ENCODE results near the gene ABHD14A. TPM values are rescaled to one million over a fixed set of nuclear protein-coding genes. Genes with fewer than 3 reads are reported as not detected.

The ABHD14A gene
- total RNA-seq, 1 experiment from 2014 or later: 3.8 TPM

DNA sequence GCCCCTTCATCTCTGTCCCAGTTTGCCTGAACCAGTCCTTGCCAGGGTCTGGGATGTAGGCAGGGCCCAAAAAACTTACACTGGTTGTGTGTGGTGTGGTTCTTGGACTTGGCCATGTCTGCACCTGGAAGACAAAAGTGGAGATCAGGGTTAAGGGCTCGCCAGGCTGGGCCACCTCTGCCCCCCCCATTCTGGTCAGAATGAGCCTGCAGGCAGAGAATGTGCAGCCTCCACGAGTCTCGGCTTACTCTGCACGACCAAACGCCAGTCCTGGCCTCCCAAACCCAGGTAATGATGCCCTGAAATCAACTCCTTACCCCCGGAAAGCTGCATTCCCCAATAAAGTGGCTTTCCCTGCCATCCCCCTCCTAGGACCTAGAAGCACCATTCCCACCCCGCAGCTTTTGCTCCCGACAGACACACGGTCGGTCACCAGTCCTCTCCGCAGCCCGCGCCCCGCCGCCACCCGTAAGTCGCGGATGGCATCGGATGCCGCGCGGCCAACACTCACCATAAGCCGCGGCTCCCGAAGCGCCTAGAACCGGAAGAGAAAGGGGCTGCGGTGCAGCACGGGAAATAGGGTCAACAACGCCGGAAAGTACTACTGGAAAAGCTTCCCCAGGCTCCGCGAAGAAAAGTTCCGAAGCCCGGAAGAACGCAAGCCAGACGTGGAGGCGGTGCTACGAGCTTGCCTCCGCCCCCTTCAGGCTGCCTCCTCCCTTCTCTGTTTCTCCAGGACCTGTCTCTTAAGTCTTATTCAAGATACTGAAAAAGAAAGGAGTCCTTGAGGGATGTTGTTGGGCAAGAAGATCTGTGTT is 20.7 kb downstream of the ABHD14A start, which contains the start of gene RPL29 (continued):
- TF ChIP-seq, protein P1, sequence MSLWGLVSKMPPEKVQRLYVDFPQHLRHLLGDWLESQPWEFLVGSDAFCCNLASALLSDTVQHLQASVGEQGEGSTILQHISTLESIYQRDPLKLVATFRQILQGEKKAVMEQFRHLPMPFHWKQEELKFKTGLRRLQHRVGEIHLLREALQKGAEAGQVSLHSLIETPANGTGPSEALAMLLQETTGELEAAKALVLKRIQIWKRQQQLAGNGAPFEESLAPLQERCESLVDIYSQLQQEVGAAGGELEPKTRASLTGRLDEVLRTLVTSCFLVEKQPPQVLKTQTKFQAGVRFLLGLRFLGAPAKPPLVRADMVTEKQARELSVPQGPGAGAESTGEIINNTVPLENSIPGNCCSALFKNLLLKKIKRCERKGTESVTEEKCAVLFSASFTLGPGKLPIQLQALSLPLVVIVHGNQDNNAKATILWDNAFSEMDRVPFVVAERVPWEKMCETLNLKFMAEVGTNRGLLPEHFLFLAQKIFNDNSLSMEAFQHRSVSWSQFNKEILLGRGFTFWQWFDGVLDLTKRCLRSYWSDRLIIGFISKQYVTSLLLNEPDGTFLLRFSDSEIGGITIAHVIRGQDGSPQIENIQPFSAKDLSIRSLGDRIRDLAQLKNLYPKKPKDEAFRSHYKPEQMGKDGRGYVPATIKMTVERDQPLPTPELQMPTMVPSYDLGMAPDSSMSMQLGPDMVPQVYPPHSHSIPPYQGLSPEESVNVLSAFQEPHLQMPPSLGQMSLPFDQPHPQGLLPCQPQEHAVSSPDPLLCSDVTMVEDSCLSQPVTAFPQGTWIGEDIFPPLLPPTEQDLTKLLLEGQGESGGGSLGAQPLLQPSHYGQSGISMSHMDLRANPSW (CRISPR knock-in tag; conservative IDR thresholded peaks at IDR 0.05; ENCODE audit: low read depth): no peak
- peak; percentile 8; the same call in 1 of the 2 replicates for TF ChIP-seq ZNF416 (CRISPR knock-in tag; IDR thresholded peaks at IDR 0.05)
- no peak for TF ChIP-seq ZNF219 (CRISPR knock-in tag; IDR thresholded peaks at IDR 0.05; ENCODE audit: borderline replicate concordance)
- peak; percentile 85; the same call in 1 of the 2 replicates for TF ChIP-seq KAT7 (CRISPR knock-in tag; IDR thresholded peaks at IDR 0.05; ENCODE audit: borderline replicate concordance)
- TF ChIP-seq, protein P2, sequence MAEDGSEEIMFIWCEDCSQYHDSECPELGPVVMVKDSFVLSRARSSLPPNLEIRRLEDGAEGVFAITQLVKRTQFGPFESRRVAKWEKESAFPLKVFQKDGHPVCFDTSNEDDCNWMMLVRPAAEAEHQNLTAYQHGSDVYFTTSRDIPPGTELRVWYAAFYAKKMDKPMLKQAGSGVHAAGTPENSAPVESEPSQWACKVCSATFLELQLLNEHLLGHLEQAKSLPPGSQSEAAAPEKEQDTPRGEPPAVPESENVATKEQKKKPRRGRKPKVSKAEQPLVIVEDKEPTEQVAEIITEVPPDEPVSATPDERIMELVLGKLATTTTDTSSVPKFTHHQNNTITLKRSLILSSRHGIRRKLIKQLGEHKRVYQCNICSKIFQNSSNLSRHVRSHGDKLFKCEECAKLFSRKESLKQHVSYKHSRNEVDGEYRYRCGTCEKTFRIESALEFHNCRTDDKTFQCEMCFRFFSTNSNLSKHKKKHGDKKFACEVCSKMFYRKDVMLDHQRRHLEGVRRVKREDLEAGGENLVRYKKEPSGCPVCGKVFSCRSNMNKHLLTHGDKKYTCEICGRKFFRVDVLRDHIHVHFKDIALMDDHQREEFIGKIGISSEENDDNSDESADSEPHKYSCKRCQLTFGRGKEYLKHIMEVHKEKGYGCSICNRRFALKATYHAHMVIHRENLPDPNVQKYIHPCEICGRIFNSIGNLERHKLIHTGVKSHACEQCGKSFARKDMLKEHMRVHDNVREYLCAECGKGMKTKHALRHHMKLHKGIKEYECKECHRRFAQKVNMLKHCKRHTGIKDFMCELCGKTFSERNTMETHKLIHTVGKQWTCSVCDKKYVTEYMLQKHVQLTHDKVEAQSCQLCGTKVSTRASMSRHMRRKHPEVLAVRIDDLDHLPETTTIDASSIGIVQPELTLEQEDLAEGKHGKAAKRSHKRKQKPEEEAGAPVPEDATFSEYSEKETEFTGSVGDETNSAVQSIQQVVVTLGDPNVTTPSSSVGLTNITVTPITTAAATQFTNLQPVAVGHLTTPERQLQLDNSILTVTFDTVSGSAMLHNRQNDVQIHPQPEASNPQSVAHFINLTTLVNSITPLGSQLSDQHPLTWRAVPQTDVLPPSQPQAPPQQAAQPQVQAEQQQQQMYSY (CRISPR knock-in tag; IDR thresholded peaks at IDR 0.05): 0 out of 2 replicates have a peak, but pooled peaks have one; percentile 23
- no peak for TF ChIP-seq OVOL2 (CRISPR knock-in tag; IDR thresholded peaks at IDR 0.05; ENCODE audit: borderline replicate concordance)
- TF ChIP-seq, protein P3, sequence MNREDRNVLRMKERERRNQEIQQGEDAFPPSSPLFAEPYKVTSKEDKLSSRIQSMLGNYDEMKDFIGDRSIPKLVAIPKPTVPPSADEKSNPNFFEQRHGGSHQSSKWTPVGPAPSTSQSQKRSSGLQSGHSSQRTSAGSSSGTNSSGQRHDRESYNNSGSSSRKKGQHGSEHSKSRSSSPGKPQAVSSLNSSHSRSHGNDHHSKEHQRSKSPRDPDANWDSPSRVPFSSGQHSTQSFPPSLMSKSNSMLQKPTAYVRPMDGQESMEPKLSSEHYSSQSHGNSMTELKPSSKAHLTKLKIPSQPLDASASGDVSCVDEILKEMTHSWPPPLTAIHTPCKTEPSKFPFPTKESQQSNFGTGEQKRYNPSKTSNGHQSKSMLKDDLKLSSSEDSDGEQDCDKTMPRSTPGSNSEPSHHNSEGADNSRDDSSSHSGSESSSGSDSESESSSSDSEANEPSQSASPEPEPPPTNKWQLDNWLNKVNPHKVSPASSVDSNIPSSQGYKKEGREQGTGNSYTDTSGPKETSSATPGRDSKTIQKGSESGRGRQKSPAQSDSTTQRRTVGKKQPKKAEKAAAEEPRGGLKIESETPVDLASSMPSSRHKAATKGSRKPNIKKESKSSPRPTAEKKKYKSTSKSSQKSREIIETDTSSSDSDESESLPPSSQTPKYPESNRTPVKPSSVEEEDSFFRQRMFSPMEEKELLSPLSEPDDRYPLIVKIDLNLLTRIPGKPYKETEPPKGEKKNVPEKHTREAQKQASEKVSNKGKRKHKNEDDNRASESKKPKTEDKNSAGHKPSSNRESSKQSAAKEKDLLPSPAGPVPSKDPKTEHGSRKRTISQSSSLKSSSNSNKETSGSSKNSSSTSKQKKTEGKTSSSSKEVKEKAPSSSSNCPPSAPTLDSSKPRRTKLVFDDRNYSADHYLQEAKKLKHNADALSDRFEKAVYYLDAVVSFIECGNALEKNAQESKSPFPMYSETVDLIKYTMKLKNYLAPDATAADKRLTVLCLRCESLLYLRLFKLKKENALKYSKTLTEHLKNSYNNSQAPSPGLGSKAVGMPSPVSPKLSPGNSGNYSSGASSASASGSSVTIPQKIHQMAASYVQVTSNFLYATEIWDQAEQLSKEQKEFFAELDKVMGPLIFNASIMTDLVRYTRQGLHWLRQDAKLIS (CRISPR knock-in tag; IDR thresholded peaks at IDR 0.05; ENCODE audit: borderline replicate concordance): peak; percentile 87; the same call in 1 of the 2 replicates
- TF ChIP-seq NR1H2 (CRISPR knock-in tag; IDR thresholded peaks at IDR 0.05): no peak
- no peak; the same call in 1 of the 2 replicates for TF ChIP-seq CBFB (CRISPR knock-in tag; IDR thresholded peaks at IDR 0.05; ENCODE audit: low read depth)
- TF ChIP-seq TEAD1 (CRISPR knock-in tag; IDR thresholded peaks at IDR 0.05): peak; percentile 88
- TF ChIP-seq, protein P4, sequence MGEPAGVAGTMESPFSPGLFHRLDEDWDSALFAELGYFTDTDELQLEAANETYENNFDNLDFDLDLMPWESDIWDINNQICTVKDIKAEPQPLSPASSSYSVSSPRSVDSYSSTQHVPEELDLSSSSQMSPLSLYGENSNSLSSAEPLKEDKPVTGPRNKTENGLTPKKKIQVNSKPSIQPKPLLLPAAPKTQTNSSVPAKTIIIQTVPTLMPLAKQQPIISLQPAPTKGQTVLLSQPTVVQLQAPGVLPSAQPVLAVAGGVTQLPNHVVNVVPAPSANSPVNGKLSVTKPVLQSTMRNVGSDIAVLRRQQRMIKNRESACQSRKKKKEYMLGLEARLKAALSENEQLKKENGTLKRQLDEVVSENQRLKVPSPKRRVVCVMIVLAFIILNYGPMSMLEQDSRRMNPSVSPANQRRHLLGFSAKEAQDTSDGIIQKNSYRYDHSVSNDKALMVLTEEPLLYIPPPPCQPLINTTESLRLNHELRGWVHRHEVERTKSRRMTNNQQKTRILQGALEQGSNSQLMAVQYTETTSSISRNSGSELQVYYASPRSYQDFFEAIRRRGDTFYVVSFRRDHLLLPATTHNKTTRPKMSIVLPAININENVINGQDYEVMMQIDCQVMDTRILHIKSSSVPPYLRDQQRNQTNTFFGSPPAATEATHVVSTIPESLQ (CRISPR knock-in tag; IDR thresholded peaks at IDR 0.05): no peak
- TF ChIP-seq NR2C2 (CRISPR knock-in tag; IDR thresholded peaks at IDR 0.05): peak; percentile 91
- no peak for TF ChIP-seq FOXJ3 (CRISPR knock-in tag; IDR thresholded peaks at IDR 0.05; ENCODE audit: borderline replicate concordance)
- no peak for TF ChIP-seq NFE2L1 (CRISPR knock-in tag; IDR thresholded peaks at IDR 0.05)
- TF ChIP-seq, protein P5, sequence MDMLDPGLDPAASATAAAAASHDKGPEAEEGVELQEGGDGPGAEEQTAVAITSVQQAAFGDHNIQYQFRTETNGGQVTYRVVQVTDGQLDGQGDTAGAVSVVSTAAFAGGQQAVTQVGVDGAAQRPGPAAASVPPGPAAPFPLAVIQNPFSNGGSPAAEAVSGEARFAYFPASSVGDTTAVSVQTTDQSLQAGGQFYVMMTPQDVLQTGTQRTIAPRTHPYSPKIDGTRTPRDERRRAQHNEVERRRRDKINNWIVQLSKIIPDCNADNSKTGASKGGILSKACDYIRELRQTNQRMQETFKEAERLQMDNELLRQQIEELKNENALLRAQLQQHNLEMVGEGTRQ (CRISPR knock-in tag; IDR thresholded peaks at IDR 0.05): 0 out of 2 replicates have a peak, but pooled peaks have one; percentile 19
- no peak for TF ChIP-seq GRHL2 (CRISPR knock-in tag; IDR thresholded peaks at IDR 0.05; ENCODE audit: insufficient replicate concordance, severe bottlenecking)
- TF ChIP-seq, protein P6, sequence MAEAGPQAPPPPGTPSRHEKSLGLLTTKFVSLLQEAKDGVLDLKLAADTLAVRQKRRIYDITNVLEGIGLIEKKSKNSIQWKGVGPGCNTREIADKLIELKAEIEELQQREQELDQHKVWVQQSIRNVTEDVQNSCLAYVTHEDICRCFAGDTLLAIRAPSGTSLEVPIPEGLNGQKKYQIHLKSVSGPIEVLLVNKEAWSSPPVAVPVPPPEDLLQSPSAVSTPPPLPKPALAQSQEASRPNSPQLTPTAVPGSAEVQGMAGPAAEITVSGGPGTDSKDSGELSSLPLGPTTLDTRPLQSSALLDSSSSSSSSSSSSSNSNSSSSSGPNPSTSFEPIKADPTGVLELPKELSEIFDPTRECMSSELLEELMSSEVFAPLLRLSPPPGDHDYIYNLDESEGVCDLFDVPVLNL (CRISPR knock-in tag; IDR thresholded peaks at IDR 0.05; ENCODE audit: borderline replicate concordance, low read depth): no peak
- TF ChIP-seq MYBL2 (CRISPR knock-in tag; IDR thresholded peaks at IDR 0.05): peak; percentile 85
- no peak for TF ChIP-seq TCF7 (CRISPR knock-in tag; IDR thresholded peaks at IDR 0.05; ENCODE audit: low read depth)
- TF ChIP-seq, protein P7, sequence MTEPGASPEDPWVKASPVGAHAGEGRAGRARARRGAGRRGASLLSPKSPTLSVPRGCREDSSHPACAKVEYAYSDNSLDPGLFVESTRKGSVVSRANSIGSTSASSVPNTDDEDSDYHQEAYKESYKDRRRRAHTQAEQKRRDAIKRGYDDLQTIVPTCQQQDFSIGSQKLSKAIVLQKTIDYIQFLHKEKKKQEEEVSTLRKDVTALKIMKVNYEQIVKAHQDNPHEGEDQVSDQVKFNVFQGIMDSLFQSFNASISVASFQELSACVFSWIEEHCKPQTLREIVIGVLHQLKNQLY (CRISPR knock-in tag; IDR thresholded peaks at IDR 0.05): no peak
